Colonic mucosa (tissue), 4 donors: Measurements from ENCODE around the gene RNF130. TPM values are rescaled to one million over a fixed set of nuclear protein-coding genes. Genes with fewer than 3 reads are reported as not detected.
A peak's percentile ranks its signal among the peaks of the same experiment; 100 is the strongest.

Experiments
- DNase-seq: peaks from one replicate; pipeline ENCODE4 v3.0.0-alpha.2; 2020
- H3K27ac ChIP-seq: fragments of 200-600 bp; one replicate; pipeline ENCODE4 v1.8.0; 2021
- H3K27me3 ChIP-seq: fragments of 200-600 bp; one replicate; pipeline ENCODE4 v1.8.0; 2021
- H3K36me3 ChIP-seq: fragments of 200-600 bp; one replicate; pipeline ENCODE4 v1.8.0; 2021
- H3K4me1 ChIP-seq: fragments of 200-600 bp; one replicate; pipeline ENCODE4 v1.8.0; 2021; ENCODE audit warnings: mild to moderate bottlenecking
- H3K4me3 ChIP-seq: fragments of 200-600 bp; one replicate; pipeline ENCODE4 v1.8.0; 2021
- H3K9ac ChIP-seq, 2 donors: one replicate each; pipeline ENCODE4 v1.7.0; 2013; ENCODE audit warnings: control low read depth in 2 of 2, low read depth in 2 of 2, low read length in 2 of 2
- H3K9me3 ChIP-seq: fragments of 200-600 bp; one replicate; pipeline ENCODE4 v1.8.0; 2021
- CTCF ChIP-seq: fragments of 200-600 bp; IDR thresholded peaks from one replicate; pipeline ENCODE4 v1.8.0; 2022; ENCODE audit warnings: antibody characterized with exemption, mild to moderate bottlenecking
- intact Hi-C: fragments of 100-400 bp; cut with DNase I; formaldehyde crosslinking; loops from one replicate; pipeline ENCODE4 v1.14.1; 2022
- total RNA-seq, 2 donors: library from RNA; stranded (reverse); fragmentation: NEBNext Ultra II Directional in 1 of 2; extraction: Animal tissue kit (Norgen Biotek cat#: 25700) in 1 of 2; gene quantifications; one replicate each; pipeline ENCODE4 v1.2.1, GENCODE V29; 2021
- donor health status: healthy.
- donor health status: DM: no; HTN: no; CAD: no.
- donor health status: DM: no; HTN: no; CAD: no.

The RNF130 gene
- total RNA-seq, 2 donors from 2014 or later: 32.0 to 41.7 TPM

DNA sequence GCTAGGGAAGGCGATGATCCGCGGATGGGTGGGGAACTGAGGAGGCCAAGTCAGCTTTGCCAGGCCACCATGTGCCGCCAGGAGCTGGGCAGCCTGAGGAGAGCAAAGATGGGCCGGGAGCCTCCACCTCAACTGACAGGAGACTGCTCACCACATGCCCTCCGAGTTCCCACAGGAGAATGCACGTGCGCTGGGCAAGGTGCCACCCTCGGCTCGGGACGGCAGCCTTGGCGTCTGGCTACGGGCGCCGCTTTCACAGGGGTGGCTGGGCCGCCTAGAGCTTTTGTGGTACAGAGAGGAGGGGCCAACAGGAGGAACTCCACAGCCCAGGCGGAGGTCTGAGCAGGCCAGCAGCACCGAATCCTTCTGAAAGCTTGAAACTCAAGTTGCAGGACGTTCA lies 158.6 kb downstream of the RNF130 start:
- no peaks in the 10 kb centered on the region for H3K36me3 ChIP-seq
- no peak overlapping the region for H3K27ac ChIP-seq
- no peak overlapping the region for H3K4me3 ChIP-seq
- intact Hi-C loops: no loop called here
- no peak overlapping the region for H3K9ac ChIP-seq
- no peaks in the 10 kb centered on the region for H3K9me3 ChIP-seq
- no peaks in the 10 kb centered on the region for H3K27me3 ChIP-seq
- no peak for TF ChIP-seq CTCF
- H3K4me1 ChIP-seq: peaks cover 6% of the 10 kb centered on the region
- no peak for DNase-seq

- no peak overlapping the region for H3K27ac ChIP-seq
- intact Hi-C loops: no loop called here
- no peaks in the 10 kb centered on the region for H3K27me3 ChIP-seq
- DNase-seq: no peak
- H3K9me3 ChIP-seq: no peaks in the 10 kb centered on the region
- peaks cover 6% of the 10 kb centered on the region for H3K4me1 ChIP-seq
- no peaks in the 10 kb centered on the region for H3K36me3 ChIP-seq
- TF ChIP-seq CTCF: no peak
- H3K9ac ChIP-seq: no peak overlapping the region
- no peak overlapping the region for H3K4me3 ChIP-seq
Measured at GRCh38 chr5:179912386-179912785, 159.2 kb downstream of the RNF130 start.

GRCh38 chr5:179909224-179909623 lies 162.3 kb downstream of the RNF130 start:
- Histone ChIP-seq H3K9me3 (no peaks in the 10 kb centered on the region), H3K4me1 (peaks cover 13% of the 10 kb centered on the region), H3K27me3 (no peaks in the 10 kb centered on the region), H3K27ac (no peak overlapping the region), H3K9ac (no peak overlapping the region), H3K4me3 (no peak overlapping the region), H3K36me3 (no peaks in the 10 kb centered on the region)
- TF ChIP-seq CTCF: no peak
- intact Hi-C loops: loop anchor here (5.0 to 10.0 kb wide), 2 partner anchors 104 to 183 kb away; partner anchors contain the start of gene MGAT4B
- DNase-seq: no peak

DNA sequence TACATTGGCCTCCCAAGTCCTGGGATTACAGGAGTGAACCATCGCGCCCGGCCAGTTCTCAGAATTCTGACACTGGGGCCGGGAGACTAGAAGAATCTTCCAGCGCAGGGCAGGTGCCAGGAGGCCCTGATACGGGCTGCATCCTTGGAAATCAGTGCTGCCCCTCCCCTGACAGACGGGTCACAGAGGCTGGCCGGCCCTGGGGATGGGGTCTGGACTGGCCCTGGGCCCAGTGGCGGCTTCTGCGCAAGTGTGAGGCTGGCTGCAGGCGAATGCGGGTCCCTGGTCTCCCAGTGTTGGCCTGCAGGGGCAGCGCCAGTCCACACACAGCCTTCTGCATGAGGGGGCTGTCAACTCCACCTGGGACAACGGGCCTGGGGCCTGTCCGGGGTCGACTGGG lies 163.0 kb downstream of the RNF130 start:
- H3K9me3 ChIP-seq: no peaks in the 10 kb centered on the region
- peak overlapping the region; percentile 40 for H3K27ac ChIP-seq
- DNase-seq: no peak
- intact Hi-C loops: loop anchor here (5.0 to 10.0 kb wide), 2 partner anchors 104 to 184 kb away; partner anchors contain the start of gene MGAT4B
- H3K9ac ChIP-seq: no peak overlapping the region
- peaks cover 9% of the 10 kb centered on the region for H3K4me1 ChIP-seq
- H3K4me3 ChIP-seq: no peak overlapping the region
- TF ChIP-seq CTCF: no peak
- H3K27me3 ChIP-seq: no peaks in the 10 kb centered on the region
- no peaks in the 10 kb centered on the region for H3K36me3 ChIP-seq

DNA sequence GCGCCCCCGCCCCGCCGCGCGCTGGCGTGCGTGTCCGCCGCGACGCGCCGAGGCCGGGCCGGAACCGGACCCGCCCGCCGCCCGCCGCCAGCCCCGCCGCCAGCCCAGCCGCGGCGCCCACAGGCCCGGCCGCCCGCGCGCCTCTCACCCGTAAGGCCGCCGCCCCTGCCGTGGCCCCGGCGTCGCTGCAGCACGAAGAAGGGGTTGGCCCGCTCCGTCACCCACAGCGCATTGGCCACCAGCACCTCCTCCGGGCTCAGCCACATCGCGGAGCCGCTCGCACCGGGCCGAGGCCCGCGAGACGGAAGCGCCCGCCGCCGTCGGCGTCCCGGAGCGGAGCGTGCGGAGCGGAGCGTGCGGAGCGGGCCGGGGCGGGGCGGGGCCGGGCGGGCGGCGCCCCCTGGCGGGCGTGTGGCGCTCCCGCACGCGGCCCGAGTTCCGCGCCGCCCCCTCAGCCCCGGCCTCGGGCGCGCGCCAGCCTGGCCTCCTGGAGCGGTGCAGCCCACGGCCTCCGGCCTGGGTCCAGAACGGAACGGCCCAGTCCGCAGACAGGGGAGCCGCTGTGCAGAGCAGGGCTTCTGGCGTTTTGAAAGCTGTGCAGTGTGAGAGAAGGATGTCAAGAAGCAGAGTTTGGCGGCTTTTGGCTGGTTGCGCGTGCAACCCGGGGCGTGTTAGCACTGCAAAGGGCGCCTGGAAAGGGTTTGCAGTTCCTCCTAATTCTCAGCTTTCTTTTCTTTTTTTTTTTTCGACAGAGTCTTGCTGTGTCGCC lies 163.8 kb downstream of the RNF130 start, which contains the start of gene TBC1D9B:
TSS of gene TBC1D9B (minus strand) at position 342 of the 769 bp plus-strand sequence. CDS start at position 266, 76 bp downstream.
- peak; percentile 59 for DNase-seq
- Histone ChIP-seq H3K27ac (peak within 1 kb of the TSS; percentile 40), H3K27me3 (no peaks in the 10 kb centered on the region), H3K4me1 (peaks cover 7% of the 10 kb centered on the region), H3K9ac (peak within 1 kb of the TSS; percentile 49 to 73), H3K4me3 (peak within 1 kb of the TSS; percentile 66), H3K36me3 (no peaks in the 10 kb centered on the region), H3K9me3 (no peaks in the 10 kb centered on the region)
- intact Hi-C loops: loop anchor here (5.0 to 10.0 kb wide), 2 partner anchors 103 to 185 kb away; partner anchors contain the start of gene MGAT4B
- TF ChIP-seq CTCF: peak; percentile 14
